ENCODE measurements around the gene C1orf174. TPM values are rescaled to one million over a fixed set of nuclear protein-coding genes. Genes with fewer than 3 reads are reported as not detected.

C1orf174 gene
- total and polyA plus RNA-seq, 2 of the 4 experiments (the other 2 are of a cell fraction) = 26.7 to 45.7 TPM

- Histone ChIP-seq H2AK9ac (replicated peaks; ENCODE audit: low read depth, low read length, poor library complexity) (no peak overlapping the region), H3K36me3 (ENCODE audit: control insufficient read depth, insufficient read depth, low read length) (no peaks in the 10 kb centered on the region), H2BK20ac (ENCODE audit: low read depth, low read length) (no peak overlapping the region), H2AFZ (replicated peaks; ENCODE audit: low read length, poor library complexity) (no peak overlapping the region), H2AK5ac (ENCODE audit: low read depth, low read length) (no peak overlapping the region), H3K9ac (ENCODE audit: low read depth, low read length) (no peak overlapping the region), H3K23ac (ENCODE audit: low read depth, low read length) (no peak overlapping the region), H2BK120ac (ENCODE audit: low read depth, low read length) (no peak overlapping the region), H4K8ac (ENCODE audit: low read depth in 2 of 2, low read length in 2 of 2) (no peak overlapping the region), H3K9me3 (ENCODE audit: control insufficient read depth, insufficient read depth, low read length) (no peaks in the 10 kb centered on the region), H4K5ac (ENCODE audit: low read depth, low read length) (no peak overlapping the region), H3K56ac (ENCODE audit: extremely low read depth, insufficient read depth, low read length) (no peak overlapping the region), H3K4ac (ENCODE audit: low read depth, low read length) (no peak overlapping the region), H3K9me1 (ENCODE audit: insufficient read depth, low read length) (no peaks in the 10 kb centered on the region), H3K18ac (ENCODE audit: low read depth, low read length) (no peak overlapping the region), H4K20me1 (ENCODE audit: insufficient read depth, low read length) (no peaks in the 10 kb centered on the region), H3K14ac (replicated peaks; ENCODE audit: low read depth, low read length) (no peak overlapping the region), H3K4me3 (ENCODE audit: insufficient read depth, low read depth, low read length) (no peak overlapping the region), H4K91ac (ENCODE audit: insufficient read depth, low read depth, low read length) (no peak overlapping the region), H3K27ac (ENCODE audit: insufficient read depth, low read length) (no peak overlapping the region), H2BK5ac (ENCODE audit: low read depth, low read length, poor library complexity, severe bottlenecking) (no peak overlapping the region), H3K27me3 (ENCODE audit: control insufficient read depth, insufficient read depth, low read length) (no peaks in the 10 kb centered on the region; the same call in 1 of the 2 replicates), H3K4me1 (ENCODE audit: control insufficient read depth, insufficient read depth, low read length) (no peaks in the 10 kb centered on the region), H3K4me2 (ENCODE audit: low read depth, low read length) (no peak overlapping the region), H3K79me1 (ENCODE audit: low read depth in 1 of 2, low read length in 2 of 2) (no peaks in the 10 kb centered on the region), H2BK15ac (ENCODE audit: low read depth, low read length) (no peak overlapping the region)
- DNase-seq (no peak), ATAC-seq (ENCODE audit: low read depth) (no peak)
- no TSS peak for BruUV-seq (replicated peaks)
- intact Hi-C loops (cut with micrococcal nuclease) (no loop called here), dilution Hi-C loops (cut with HindIII; ENCODE audit: low sequenced_read_pairs, unreplicated experiment) (no loop called here), in situ Hi-C loops (cut with MboI; ENCODE audit: low sequenced_read_pairs) (loop anchor here (25.0 kb wide), 1 partner anchor 1988 kb away; no protein-coding TSS in a partner anchor)
- ChIA-PET POLR2A (ENCODE audit: unreplicated experiment) (no interaction called here), CTCF (no interaction called here)
- no peak for TF ChIP-seq MAFK (IDR thresholded peaks at IDR 0.05; ENCODE audit: low read depth, low read length)
- no peak for TF ChIP-seq RFX5 (IDR thresholded peaks at IDR 0.05; ENCODE audit: low read depth, low read length)
- TF ChIP-seq SMC3 (IDR thresholded peaks at IDR 0.05; ENCODE audit: low read depth, low read length) = no peak
- no peak for TF ChIP-seq FOS (IDR thresholded peaks at IDR 0.05; ENCODE audit: low read depth, low read length)
- TF ChIP-seq CTCF (conservative IDR thresholded peaks at IDR 0.05; ENCODE audit: low read depth, low read length) = no peak
- TF ChIP-seq ELK1 (IDR thresholded peaks at IDR 0.05; ENCODE audit: borderline replicate concordance, low read depth, low read length) = no peak
- no peak for TF ChIP-seq USF2 (IDR thresholded peaks at IDR 0.05; ENCODE audit: low read depth, low read length)
- TF ChIP-seq MXI1 (IDR thresholded peaks at IDR 0.05; ENCODE audit: borderline replicate concordance, low read depth, low read length) = no peak
- TF ChIP-seq MAZ (IDR thresholded peaks at IDR 0.05; ENCODE audit: borderline replicate concordance, low read depth, low read length) = no peak
- TF ChIP-seq CEBPB (IDR thresholded peaks at IDR 0.05; ENCODE audit: low read depth, low read length) = no peak
- no peak for TF ChIP-seq BHLHE40 (IDR thresholded peaks at IDR 0.05; ENCODE audit: low read depth, low read length)
- no peak for TF ChIP-seq NFE2L2 (IDR thresholded peaks at IDR 0.05; ENCODE audit: low read depth, low read length)
- no peak for TF ChIP-seq RCOR1 (IDR thresholded peaks at IDR 0.05; ENCODE audit: insufficient replicate concordance, low read length)
- TF ChIP-seq CHD1 (IDR thresholded peaks at IDR 0.05; ENCODE audit: low read depth, low read length) = no peak
- WGBS, 2 experiments (ENCODE audit: extremely low coverage in 2 of 2, insufficient read length in 1 of 2) = 4% methylated on average over 3 of the region's 13 CpGs; no CpG with 5 or more reads in 1 of the 2 experiments
These were observed 24.2 kb upstream of the C1orf174 start for GRCh38 chr1:3924186-3924824.

Data from IMR-90 (cell line).